Brain pericyte (primary cell): ENCODE results near the gene KDM4B.

Experiments
- DNase-seq: peaks from one replicate; pipeline ENCODE4 v3.0.0-alpha.2; 2012; ENCODE audit warnings: low read depth, low spot score

The KDM4B gene

GRCh38 chr19:5103812-5104410 lies 135.0 kb downstream of the KDM4B start:
- DNase-seq = no peak

GRCh38 chr19:5104871-5105351 lies 136.0 kb downstream of the KDM4B start:
- DNase-seq = no peak

GRCh38 chr19:5106191-5106726 lies 137.3 kb downstream of the KDM4B start:
- no peak for DNase-seq

- no peak for DNase-seq
These were observed 138.1 kb downstream of the KDM4B start for GRCh38 chr19:5106971-5107370.

GRCh38 chr19:5107432-5108122 lies 138.7 kb downstream of the KDM4B start:
- peak; percentile 57 for DNase-seq

- DNase-seq = no peak
These were observed 139.2 kb downstream of the KDM4B start for GRCh38 chr19:5108123-5108596.

- no peak for DNase-seq
These were observed 140.0 kb downstream of the KDM4B start for GRCh38 chr19:5108866-5109265.

GRCh38 chr19:5109560-5109959 lies 140.6 kb downstream of the KDM4B start:
- DNase-seq = no peak

GRCh38 chr19:5110546-5110945 lies 141.6 kb downstream of the KDM4B start:
- DNase-seq = no peak

GRCh38 chr19:5111051-5111450 lies 142.1 kb downstream of the KDM4B start:
- DNase-seq = no peak

- DNase-seq = no peak
These were observed 143.3 kb downstream of the KDM4B start for GRCh38 chr19:5112175-5112574.

- peak; percentile 42 for DNase-seq
These were observed 144.0 kb downstream of the KDM4B start for GRCh38 chr19:5112681-5113575.

GRCh38 chr19:5113633-5114586 lies 145.0 kb downstream of the KDM4B start:
- DNase-seq = no peak

GRCh38 chr19:5114727-5115126 lies 145.8 kb downstream of the KDM4B start:
- no peak for DNase-seq

- DNase-seq = no peak
These were observed 146.4 kb downstream of the KDM4B start for GRCh38 chr19:5115351-5115750.

- DNase-seq = no peak
These were observed 146.9 kb downstream of the KDM4B start for GRCh38 chr19:5115771-5116202.

GRCh38 chr19:5116292-5116691 lies 147.4 kb downstream of the KDM4B start:
- no peak for DNase-seq

GRCh38 chr19:5117421-5117820 lies 148.5 kb downstream of the KDM4B start:
- no peak for DNase-seq

GRCh38 chr19:5118026-5118425 lies 149.1 kb downstream of the KDM4B start:
- no peak for DNase-seq

GRCh38 chr19:5119297-5119998 lies 150.5 kb downstream of the KDM4B start:
- no peak for DNase-seq
